GM18870 (cell line): ENCODE results near the gene FAM234B.

Source experiments
- ATAC-seq: cut with Tn5 transposase; IDR thresholded peaks from one replicate; pipeline ENCODE4 v1.9.1; 2021; ENCODE audit warnings: moderate library complexity; ENCODE audit not compliant: unreplicated experiment

Gene FAM234B

DNA sequence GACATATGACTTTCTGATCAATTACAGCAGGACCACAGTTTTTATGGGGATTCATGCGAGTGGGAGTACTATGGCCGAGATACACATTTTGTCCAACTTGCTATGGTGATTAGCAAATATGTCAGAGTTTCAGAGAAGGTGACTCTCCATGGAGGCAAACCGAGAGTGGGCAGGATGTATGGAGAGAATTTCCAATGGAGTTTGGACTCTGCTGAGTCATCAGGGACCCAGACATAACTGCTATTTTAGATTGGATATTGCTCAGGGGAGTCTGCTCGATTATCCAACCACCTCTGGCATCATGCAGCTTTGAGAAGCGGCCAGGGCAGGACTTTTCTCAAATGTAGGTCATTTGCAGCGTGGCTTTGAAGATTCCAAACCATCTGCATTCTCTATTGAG is 68.8 kb downstream of the FAM234B start:
- no peak for ATAC-seq

DNA sequence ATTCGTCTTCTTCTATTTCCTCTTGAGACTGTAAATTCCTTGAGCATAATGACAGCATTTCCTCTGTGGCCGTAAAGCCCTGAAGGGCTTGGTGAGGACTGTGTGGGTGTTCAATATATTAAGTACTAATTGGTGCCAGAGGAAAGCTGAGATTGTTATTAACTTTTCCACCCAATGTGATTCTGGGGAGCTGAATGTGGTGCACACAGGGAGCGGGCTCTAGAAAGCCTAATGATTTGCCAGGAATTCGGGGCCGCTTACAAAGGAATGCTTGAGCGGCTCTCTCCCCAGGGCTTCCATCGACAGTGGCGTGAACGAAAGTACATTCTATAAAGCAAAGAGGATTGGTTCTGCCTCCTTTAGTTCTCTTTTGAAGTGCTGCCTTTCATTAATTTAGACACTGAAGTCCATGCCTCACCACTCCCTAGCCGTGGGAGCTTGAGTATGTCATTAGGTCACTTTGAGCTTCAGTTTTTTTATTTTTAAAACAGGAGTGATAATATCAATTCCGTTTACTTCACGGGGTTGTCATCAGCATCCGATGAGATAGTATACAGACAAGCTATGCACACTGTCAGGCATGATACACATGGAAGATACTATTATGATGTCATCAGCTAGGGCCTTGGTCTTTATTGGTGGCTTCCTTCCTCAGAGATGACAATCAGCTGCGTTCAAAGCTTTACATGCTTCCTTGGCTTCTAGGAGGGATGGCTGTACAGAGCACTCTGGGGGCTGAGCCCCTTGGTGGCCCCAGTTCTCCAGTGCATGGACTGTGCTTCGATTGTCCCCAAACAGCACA is 70.3 kb downstream of the FAM234B start:
- ATAC-seq = no peak

DNA sequence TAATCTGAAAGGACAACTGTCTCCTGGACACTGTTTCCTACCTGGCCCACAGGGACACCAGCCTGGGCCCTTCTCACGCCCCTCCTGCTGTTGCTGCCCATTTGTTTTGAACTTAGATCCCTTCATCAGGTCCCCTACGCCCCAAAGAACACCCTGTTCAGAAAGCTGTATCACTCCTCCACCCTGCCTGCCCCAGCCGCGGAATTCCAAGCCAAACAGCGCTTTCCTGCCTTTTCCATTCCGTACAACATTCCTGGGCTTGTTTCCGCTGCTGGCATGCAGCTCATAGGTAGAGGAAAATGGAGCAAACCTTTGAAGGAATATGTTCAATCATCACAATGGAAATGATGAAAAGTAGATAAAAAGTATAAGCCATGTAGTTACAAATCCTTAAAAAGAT is 72.1 kb downstream of the FAM234B start:
- ATAC-seq = no peak

GRCh38 chr12:13117029-13117428 is 72.8 kb downstream of the FAM234B start:
- no peak for ATAC-seq

DNA sequence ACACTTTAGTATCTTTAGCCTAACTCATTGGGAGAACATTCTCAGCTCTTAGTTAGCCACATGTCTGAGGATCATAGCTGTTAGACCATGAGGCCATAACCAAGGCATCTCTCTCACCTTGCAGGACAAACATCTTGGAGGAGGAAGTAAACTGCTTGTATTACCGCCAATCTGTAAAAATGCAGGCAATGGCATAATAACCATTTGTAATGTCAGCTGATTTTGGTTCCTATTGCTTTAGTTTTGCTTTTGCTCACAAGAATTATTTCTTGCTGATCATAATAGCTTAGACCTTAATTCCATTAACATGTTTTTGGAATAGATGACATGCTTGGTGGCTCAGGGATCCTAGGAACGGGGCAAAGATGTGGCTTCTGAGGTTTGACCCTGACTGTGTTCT is 75.6 kb downstream of the FAM234B start:
- no peak for ATAC-seq

- ATAC-seq = no peak
Observed at GRCh38 chr12:13120413-13120812, 76.2 kb downstream of the FAM234B start.

DNA sequence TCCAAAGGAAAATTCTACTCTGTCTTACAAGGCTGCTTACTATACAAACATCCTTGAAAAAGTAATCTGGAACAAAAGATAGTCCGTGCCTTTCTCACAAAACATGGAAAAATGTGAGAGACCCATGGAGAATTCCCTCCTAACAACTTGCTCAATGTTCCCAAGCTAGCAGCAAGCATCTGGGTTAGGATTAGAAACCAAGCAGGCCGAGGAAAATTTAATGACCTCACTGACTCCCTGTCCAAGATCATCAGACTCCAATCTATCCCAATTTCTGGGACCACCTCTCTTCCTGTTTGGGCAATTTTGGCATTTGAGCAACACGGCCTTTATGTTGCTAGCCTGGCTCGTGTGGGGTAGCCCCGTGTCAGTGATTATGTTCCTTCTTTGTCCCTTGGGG is 77.4 kb downstream of the FAM234B start:
- no peak for ATAC-seq

GRCh38 chr12:13124656-13125505 is 80.7 kb downstream of the FAM234B start:
- ATAC-seq = no peak

- no peak for ATAC-seq
Observed at GRCh38 chr12:13125996-13126395, 81.8 kb downstream of the FAM234B start.

DNA sequence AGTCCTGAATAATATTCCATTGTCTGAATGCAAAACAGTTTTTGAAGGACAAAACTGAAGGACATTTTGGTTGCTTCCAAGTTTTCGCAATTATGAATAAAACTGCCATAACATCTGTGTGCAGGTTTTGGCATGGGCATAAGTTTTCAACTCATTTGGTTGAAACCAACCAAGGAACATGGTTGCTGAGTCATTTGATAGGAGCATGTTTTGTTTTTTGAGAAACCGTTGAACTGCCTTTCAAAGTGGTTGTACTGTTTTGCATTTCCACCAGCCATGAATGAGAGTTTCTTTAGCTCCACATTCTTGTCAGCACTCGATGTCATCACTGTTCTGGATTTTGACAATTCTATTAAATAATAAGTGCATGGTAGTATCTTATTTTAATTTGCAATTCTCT is 82.3 kb downstream of the FAM234B start:
- ATAC-seq = no peak

GRCh38 chr12:13127444-13127843 is 83.3 kb downstream of the FAM234B start:
- no peak for ATAC-seq

- ATAC-seq = no peak
Observed at GRCh38 chr12:13128291-13128965, 84.2 kb downstream of the FAM234B start.

DNA sequence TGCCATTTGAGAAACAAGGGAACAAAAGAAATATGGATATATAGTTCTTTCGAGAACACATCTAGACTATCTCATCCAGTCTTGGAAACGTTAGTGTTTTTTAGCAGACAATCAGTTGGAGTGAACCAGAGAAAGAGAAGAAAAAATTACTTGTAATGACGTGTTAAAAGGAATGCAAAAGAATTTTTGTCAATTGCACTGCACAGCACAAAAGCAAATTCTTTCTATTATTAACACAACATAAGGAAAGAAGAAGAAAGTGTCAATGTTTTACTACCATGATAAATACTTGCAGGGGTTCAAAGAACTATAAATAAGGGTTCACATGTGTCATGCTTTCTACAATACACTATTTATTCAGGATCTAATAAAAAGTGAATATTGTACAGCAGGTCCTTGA is 86.8 kb downstream of the FAM234B start:
- no peak for ATAC-seq
